GM19099 (cell line): Measurements from ENCODE around the gene LCN1.

Source experiments
- POLR2A ChIP-seq: IDR thresholded peaks from 3 replicates; pipeline ENCODE4 v1.6.1; 2011; ENCODE audit warnings: low read depth; ENCODE audit not compliant: insufficient read length; ENCODE audit errors: extremely low read depth

The LCN1 gene

GRCh38 chr9:135507104-135508035, 13.9 kb upstream of the LCN1 start:
- no peak for TF ChIP-seq POLR2A

- TF ChIP-seq POLR2A = no peak
Observed at GRCh38 chr9:135508211-135508820, 12.9 kb upstream of the LCN1 start.

GRCh38 chr9:135509458-135509857, 11.8 kb upstream of the LCN1 start:
- TF ChIP-seq POLR2A = no peak

- TF ChIP-seq POLR2A = no peak
Observed at GRCh38 chr9:135512241-135512603, 9.0 kb upstream of the LCN1 start.

GRCh38 chr9:135512904-135513303, 8.3 kb upstream of the LCN1 start:
- TF ChIP-seq POLR2A = no peak

GRCh38 chr9:135513351-135513846, 7.8 kb upstream of the LCN1 start:
- no peak for TF ChIP-seq POLR2A

- no peak for TF ChIP-seq POLR2A
Observed at GRCh38 chr9:135514342-135515082, 6.7 kb upstream of the LCN1 start.

GRCh38 chr9:135515083-135515951, 5.9 kb upstream of the LCN1 start:
- no peak for TF ChIP-seq POLR2A

GRCh38 chr9:135516132-135516860, 4.9 kb upstream of the LCN1 start:
- no peak for TF ChIP-seq POLR2A

- no peak for TF ChIP-seq POLR2A
Observed at GRCh38 chr9:135517407-135517822, 3.8 kb upstream of the LCN1 start.

- no peak for TF ChIP-seq POLR2A
Observed at GRCh38 chr9:135519179-135519971, 1.9 kb upstream of the LCN1 start.

- TF ChIP-seq POLR2A = no peak
Observed at GRCh38 chr9:135521608-135522095, 412 bp downstream of the LCN1 start.

- TF ChIP-seq POLR2A = no peak
Observed at GRCh38 chr9:135522137-135522877, 1.1 kb downstream of the LCN1 start.

- no peak for TF ChIP-seq POLR2A
Observed at GRCh38 chr9:135522931-135523330, 1.7 kb downstream of the LCN1 start.
